ENCODE measurements around the gene CIB2.

DNA sequence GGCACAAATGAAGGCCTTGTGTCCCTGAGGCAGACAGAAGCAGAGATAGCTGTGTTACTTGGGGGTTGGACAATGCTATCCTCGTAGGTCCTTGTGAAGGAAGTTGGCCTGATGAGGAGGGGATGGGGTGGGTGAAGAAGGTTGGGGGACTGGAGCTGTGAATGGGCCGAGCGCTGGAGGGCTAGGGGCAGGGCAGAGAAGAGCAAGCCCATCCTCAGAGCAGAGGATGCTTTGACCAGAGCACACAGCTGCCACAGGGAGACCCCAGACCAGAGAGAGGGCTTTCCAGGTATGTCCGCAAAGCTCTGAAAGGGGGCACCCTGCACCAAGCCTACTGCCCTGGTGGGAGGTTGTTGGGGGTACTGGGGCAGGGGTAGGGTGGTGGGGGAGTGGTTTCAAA lies 48.1 kb downstream of the CIB2 start:
- TF ChIP-seq, protein P1, sequence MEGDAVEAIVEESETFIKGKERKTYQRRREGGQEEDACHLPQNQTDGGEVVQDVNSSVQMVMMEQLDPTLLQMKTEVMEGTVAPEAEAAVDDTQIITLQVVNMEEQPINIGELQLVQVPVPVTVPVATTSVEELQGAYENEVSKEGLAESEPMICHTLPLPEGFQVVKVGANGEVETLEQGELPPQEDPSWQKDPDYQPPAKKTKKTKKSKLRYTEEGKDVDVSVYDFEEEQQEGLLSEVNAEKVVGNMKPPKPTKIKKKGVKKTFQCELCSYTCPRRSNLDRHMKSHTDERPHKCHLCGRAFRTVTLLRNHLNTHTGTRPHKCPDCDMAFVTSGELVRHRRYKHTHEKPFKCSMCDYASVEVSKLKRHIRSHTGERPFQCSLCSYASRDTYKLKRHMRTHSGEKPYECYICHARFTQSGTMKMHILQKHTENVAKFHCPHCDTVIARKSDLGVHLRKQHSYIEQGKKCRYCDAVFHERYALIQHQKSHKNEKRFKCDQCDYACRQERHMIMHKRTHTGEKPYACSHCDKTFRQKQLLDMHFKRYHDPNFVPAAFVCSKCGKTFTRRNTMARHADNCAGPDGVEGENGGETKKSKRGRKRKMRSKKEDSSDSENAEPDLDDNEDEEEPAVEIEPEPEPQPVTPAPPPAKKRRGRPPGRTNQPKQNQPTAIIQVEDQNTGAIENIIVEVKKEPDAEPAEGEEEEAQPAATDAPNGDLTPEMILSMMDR (IDR thresholded peaks at IDR 0.05), result no peak
- TF ChIP-seq EP300 (IDR thresholded peaks at IDR 0.05) (no peak), POLR2A (IDR thresholded peaks at IDR 0.05) (no peak), POLR2AphosphoS5 (IDR thresholded peaks at IDR 0.05) (no peak)

All from suprapubic skin (tissue), 4 donors.